HL-60 (cell line): ENCODE results near the gene CACNB3.

ENCODE experiments used
- CTCF ChIP-seq: IDR thresholded peaks from one replicate; pipeline ENCODE4 v1.5.1; 2011; ENCODE audit warnings: low read length, control low read depth, inconsistent platforms; ENCODE audit not compliant: insufficient read depth
- GABPA ChIP-seq: IDR thresholded peaks from 2 replicates; pipeline ENCODE4 v1.6.1; 2012; ENCODE audit warnings: low read depth
- POLR2AphosphoS5 ChIP-seq: IDR thresholded peaks from 2 replicates; pipeline ENCODE4 v1.6.1; 2012; ENCODE audit warnings: low read depth
- SPI1 ChIP-seq: IDR thresholded peaks from 2 replicates; pipeline ENCODE4 v1.6.1; 2012; ENCODE audit warnings: low read depth, mild to moderate bottlenecking, borderline replicate concordance
- TF ChIP-seq, protein P1 (sequence below): IDR thresholded peaks from 2 replicates; pipeline ENCODE4 v1.6.1; 2012; ENCODE audit warnings: low read depth; ENCODE audit not compliant: insufficient replicate concordance

DNA sequence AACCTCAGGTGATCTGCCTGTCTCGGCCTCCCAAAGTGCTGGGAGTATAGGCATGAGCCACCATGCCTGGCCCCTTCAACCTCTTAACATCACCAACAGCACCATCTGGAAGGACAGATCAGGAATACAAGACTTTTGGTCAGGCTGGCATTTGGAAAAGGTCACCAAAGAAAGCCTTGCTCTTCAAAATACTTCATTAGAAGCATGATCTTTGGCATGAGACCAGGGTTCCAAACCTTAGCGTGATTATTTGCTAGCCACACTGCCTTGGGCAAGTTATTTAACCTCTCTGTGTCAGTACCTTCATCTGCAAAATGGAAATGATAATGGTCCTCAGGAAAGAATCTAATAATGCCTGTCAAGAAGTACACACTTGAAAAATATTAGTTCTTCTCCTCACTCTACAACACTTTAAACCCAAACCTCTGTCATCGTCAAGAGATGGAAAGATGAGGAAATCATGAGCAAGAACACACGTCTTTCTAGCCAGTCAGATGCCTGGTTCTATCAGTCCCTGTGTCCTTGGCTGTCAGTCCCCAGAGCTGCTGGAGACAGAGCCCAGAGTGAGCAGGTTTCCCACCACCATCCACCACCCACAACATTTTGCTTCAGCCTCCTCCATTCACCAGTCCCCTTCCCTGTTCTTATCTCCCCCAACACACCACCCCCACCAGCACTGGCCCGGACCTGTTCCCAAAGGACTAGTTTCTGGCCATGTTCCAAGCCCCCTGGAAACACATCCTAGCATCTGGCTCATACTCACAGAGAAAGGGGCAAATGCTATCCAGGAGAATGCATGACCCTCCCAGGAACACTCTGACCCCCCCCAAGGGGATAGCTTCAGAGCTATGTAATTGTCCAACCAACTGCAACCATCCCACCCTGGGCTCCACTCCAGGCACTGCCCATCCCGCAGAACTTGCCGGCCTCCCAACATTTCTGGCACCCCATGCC is 31.4 kb upstream of the CACNB3 start:
- no peak for TF ChIP-seq POLR2AphosphoS5
- TF ChIP-seq CTCF, result no peak
- TF ChIP-seq, protein P1, sequence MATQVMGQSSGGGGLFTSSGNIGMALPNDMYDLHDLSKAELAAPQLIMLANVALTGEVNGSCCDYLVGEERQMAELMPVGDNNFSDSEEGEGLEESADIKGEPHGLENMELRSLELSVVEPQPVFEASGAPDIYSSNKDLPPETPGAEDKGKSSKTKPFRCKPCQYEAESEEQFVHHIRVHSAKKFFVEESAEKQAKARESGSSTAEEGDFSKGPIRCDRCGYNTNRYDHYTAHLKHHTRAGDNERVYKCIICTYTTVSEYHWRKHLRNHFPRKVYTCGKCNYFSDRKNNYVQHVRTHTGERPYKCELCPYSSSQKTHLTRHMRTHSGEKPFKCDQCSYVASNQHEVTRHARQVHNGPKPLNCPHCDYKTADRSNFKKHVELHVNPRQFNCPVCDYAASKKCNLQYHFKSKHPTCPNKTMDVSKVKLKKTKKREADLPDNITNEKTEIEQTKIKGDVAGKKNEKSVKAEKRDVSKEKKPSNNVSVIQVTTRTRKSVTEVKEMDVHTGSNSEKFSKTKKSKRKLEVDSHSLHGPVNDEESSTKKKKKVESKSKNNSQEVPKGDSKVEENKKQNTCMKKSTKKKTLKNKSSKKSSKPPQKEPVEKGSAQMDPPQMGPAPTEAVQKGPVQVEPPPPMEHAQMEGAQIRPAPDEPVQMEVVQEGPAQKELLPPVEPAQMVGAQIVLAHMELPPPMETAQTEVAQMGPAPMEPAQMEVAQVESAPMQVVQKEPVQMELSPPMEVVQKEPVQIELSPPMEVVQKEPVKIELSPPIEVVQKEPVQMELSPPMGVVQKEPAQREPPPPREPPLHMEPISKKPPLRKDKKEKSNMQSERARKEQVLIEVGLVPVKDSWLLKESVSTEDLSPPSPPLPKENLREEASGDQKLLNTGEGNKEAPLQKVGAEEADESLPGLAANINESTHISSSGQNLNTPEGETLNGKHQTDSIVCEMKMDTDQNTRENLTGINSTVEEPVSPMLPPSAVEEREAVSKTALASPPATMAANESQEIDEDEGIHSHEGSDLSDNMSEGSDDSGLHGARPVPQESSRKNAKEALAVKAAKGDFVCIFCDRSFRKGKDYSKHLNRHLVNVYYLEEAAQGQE, result no peak
- TF ChIP-seq GABPA, result no peak
- no peak for TF ChIP-seq SPI1
